GM23338 (cell line): ENCODE measurements around the gene ANKRD62. TPM values are rescaled to one million over a fixed set of nuclear protein-coding genes. Genes with fewer than 3 reads are reported as not detected.
"Not testable (repeated sequence)": the region's sequence is repeated elsewhere in the genome, so short reads cannot be mapped to it uniquely, and the experiment has no call there.

Experiments used
- ATAC-seq: fragments of 200-7000 bp; cut with Tn5 transposase; 3 replicates; pipeline ENCODE4 v1.9.1; 2020
- DNase-seq: peaks from one replicate; pipeline ENCODE4 v3.0.0-alpha.2; 2015; ENCODE audit warnings: low spot score
- H2AFZ ChIP-seq: fragments of 200-600 bp; sonication (generic); 2 replicates; pipeline ENCODE4 v1.8.0; 2016; ENCODE audit warnings: antibody characterized with exemption, mild to moderate bottlenecking, moderate library complexity
- H3F3A ChIP-seq: fragments of 200-600 bp; sonication (generic); replicated peaks from 2 replicates; pipeline ENCODE4 v1.8.0; 2017; ENCODE audit warnings: antibody characterized with exemption, mixed run types, low read depth
- H3K27ac ChIP-seq: fragments of 200-600 bp; sonication (generic); 2 replicates; pipeline ENCODE4 v1.6.1; 2016; ENCODE audit warnings: low read depth
- H3K27me3 ChIP-seq: fragments of 200-600 bp; sonication (generic); 2 replicates; pipeline ENCODE4 v1.8.0; 2016; ENCODE audit warnings: mild to moderate bottlenecking, mixed run types, moderate library complexity; ENCODE audit not compliant: insufficient read depth
- H3K36me3 ChIP-seq: fragments of 200-600 bp; sonication (generic); 2 replicates; pipeline ENCODE4 v1.8.0; 2016; ENCODE audit warnings: mild to moderate bottlenecking; ENCODE audit not compliant: insufficient read depth
- H3K4me1 ChIP-seq: fragments of 200-600 bp; sonication (generic); 2 replicates; pipeline ENCODE4 v1.8.0; 2016; ENCODE audit warnings: mild to moderate bottlenecking, moderate library complexity; ENCODE audit not compliant: insufficient read depth
- H3K4me2 ChIP-seq: fragments of 200-600 bp; sonication (generic); 2 replicates; pipeline ENCODE4 v1.7.1; 2017; ENCODE audit warnings: mixed run types
- H3K4me3 ChIP-seq: fragments of 200-600 bp; sonication (generic); 2 replicates; pipeline ENCODE4 v1.6.1; 2016; ENCODE audit warnings: mixed run types
- H3K79me2 ChIP-seq: fragments of 200-600 bp; sonication (generic); replicated peaks from 2 replicates; pipeline ENCODE4 v1.8.0; 2017; ENCODE audit warnings: mild to moderate bottlenecking; ENCODE audit not compliant: insufficient read depth
- H3K9me2 ChIP-seq: fragments of 200-600 bp; sonication (generic); 2 replicates; pipeline ENCODE4 v1.8.0; 2017; ENCODE audit not compliant: insufficient read depth
- H4K20me1 ChIP-seq: fragments of 200-600 bp; sonication (generic); replicated peaks from 2 replicates; pipeline ENCODE4 v1.8.0; 2017; ENCODE audit warnings: mild to moderate bottlenecking; ENCODE audit not compliant: insufficient read depth
- H3K27ac Mint-ChIP-seq: 2 replicates; pipeline ENCODE4 v1.8.0; 2020; ENCODE audit warnings: inconsistent platforms, mild to moderate bottlenecking, moderate library complexity, mixed read lengths
- H3K27me3 Mint-ChIP-seq: 3 replicates; pipeline ENCODE4 v1.8.0; 2022; ENCODE audit warnings: low read depth, mild to moderate bottlenecking, moderate library complexity, mixed read lengths, inconsistent platforms; ENCODE audit not compliant: insufficient read depth, poor library complexity
- H3K36me3 Mint-ChIP-seq: 3 replicates; pipeline ENCODE4 v1.8.0; 2021; ENCODE audit warnings: low read depth, mild to moderate bottlenecking, inconsistent platforms, moderate library complexity, mixed read lengths
- H3K4me1 Mint-ChIP-seq: 3 replicates; pipeline ENCODE4 v1.8.0; 2020; ENCODE audit warnings: mild to moderate bottlenecking, inconsistent platforms, mixed read lengths
- H3K4me3 Mint-ChIP-seq: 3 replicates; pipeline ENCODE4 v1.8.0; 2021; ENCODE audit warnings: moderate library complexity, mild to moderate bottlenecking, inconsistent platforms, mixed read lengths
- H3K9me3 Mint-ChIP-seq: 3 replicates; pipeline ENCODE4 v1.8.0; 2020; ENCODE audit warnings: moderate library complexity, mild to moderate bottlenecking, inconsistent platforms, mixed read lengths
- CREB1 ChIP-seq: fragments of 250-450 bp; sonication (Bioruptor Pico); IDR thresholded peaks from 2 replicates; pipeline ENCODE4 v1.5.0; 2020; ENCODE audit warnings: low read depth, mild to moderate bottlenecking, moderate library complexity
- EZH2 ChIP-seq: fragments of 200-600 bp; sonication (generic); IDR thresholded peaks from one replicate; pipeline ENCODE4 v1.8.0; 2017; ENCODE audit warnings: antibody characterized with exemption, mild to moderate bottlenecking, low read depth; ENCODE audit not compliant: unreplicated experiment
- POLR2AphosphoS5 ChIP-seq: IDR thresholded peaks from 2 replicates; pipeline ENCODE4 v1.6.1; 2016; ENCODE audit warnings: antibody characterized with exemption, low read depth
- ZNF114 ChIP-seq: fragments of 250-450 bp; sonication (Bioruptor Pico); IDR thresholded peaks from 2 replicates; pipeline ENCODE4 v1.5.0; 2020; ENCODE audit warnings: mild to moderate bottlenecking, moderate library complexity
- ZNF331 ChIP-seq: fragments of 250-450 bp; sonication (Bioruptor Pico); IDR thresholded peaks from 2 replicates; pipeline ENCODE4 v1.5.0; 2020; ENCODE audit warnings: low read depth, mild to moderate bottlenecking, moderate library complexity
- polyA plus RNA-seq: library from polyadenylated mRNA; unstranded; fragments of >200 nt; fragmentation: Nextera tagmentation; extraction: Ambion mirVana; gene quantifications from 2 replicates; pipeline ENCODE4 v1.2.1, GENCODE V29; 2016
- total RNA-seq: library from RNA; depleted of rRNA; stranded (reverse); fragments of >200 nt; shearing (Covaris generic); gene quantifications from 2 replicates; pipeline ENCODE4 v1.2.3, GENCODE V29; 2014
- TF ChIP-seq, protein P1 (sequence below): IDR thresholded peaks from one replicate; pipeline ENCODE4 v1.6.1; 2018; ENCODE audit warnings: antibody characterized with exemption; ENCODE audit not compliant: unreplicated experiment

The ANKRD62 gene
- total and polyA plus RNA-seq, 2 experiments from 2014 or later = not detected

DNA sequence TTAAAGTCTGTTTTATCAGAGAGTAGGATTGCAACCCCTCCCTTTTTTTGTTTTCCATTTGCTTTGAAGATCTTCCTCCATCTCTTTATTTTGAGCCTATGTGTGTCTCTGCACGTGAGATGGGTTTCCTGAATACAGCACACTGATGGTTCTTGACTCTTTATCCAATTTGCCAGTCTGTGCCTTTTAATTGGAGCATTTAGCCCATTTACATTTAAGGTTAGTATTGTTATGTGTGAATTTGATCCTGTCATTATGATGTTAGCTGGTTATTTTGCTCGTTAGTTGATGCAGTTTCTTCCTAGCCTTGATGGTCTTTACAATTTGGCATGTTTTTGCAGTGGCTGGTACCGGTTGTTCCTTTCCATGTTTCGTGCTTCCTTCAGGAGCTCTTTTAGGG is 45.2 kb downstream of the ANKRD62 start:
- H3K27me3 Mint-ChIP-seq, H3K36me3 ChIP-seq, ATAC-seq, H3K4me1 ChIP-seq, H3K27ac ChIP-seq, H3K4me2 ChIP-seq, H3K27me3 ChIP-seq, H3K79me2 ChIP-seq, DNase-seq, H3K4me3 ChIP-seq, H3K27ac Mint-ChIP-seq, H3K4me1 Mint-ChIP-seq, H4K20me1 ChIP-seq, H2AFZ ChIP-seq, H3F3A ChIP-seq, H3K9me2 ChIP-seq, H3K4me3 Mint-ChIP-seq: not testable (repeated sequence)
- Mint-ChIP-seq H3K36me3 (peaks cover 10% of the 10 kb centered on the region; the same call in 2 of the 3 replicates), H3K9me3 (peaks cover 33% of the 10 kb centered on the region)

DNA sequence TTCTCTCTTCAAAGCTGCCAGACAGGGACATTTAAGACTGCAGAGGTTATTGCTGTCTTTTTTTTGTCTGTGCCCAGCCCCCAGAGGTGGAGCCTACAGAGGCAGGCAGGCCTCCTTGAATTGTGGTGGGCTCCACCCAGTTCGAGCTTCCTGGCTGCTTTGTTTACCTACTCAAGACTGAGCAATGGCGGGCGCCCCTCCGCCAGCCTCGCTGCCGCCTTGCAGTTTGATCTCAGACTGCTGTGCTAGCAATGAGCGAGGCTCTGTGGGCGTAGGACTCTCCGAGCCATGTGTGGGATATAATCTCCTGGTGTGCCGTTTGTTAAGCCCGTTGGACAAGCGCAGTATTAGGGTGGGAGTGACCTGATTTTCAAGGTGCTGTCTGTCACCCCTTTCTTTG is 47.2 kb downstream of the ANKRD62 start:
- H3K4me3 Mint-ChIP-seq, H3F3A ChIP-seq, H3K36me3 ChIP-seq, H4K20me1 ChIP-seq, H3K27ac ChIP-seq, DNase-seq, H3K4me1 ChIP-seq, H2AFZ ChIP-seq, H3K27me3 Mint-ChIP-seq, H3K27me3 ChIP-seq, ATAC-seq, H3K79me2 ChIP-seq, H3K9me2 ChIP-seq, H3K27ac Mint-ChIP-seq, H3K4me2 ChIP-seq, H3K4me1 Mint-ChIP-seq, H3K4me3 ChIP-seq: not testable (repeated sequence)
- peaks cover 10% of the 10 kb centered on the region; the same call in 2 of the 3 replicates for H3K36me3 Mint-ChIP-seq
- H3K9me3 Mint-ChIP-seq = peaks cover 37% of the 10 kb centered on the region

DNA sequence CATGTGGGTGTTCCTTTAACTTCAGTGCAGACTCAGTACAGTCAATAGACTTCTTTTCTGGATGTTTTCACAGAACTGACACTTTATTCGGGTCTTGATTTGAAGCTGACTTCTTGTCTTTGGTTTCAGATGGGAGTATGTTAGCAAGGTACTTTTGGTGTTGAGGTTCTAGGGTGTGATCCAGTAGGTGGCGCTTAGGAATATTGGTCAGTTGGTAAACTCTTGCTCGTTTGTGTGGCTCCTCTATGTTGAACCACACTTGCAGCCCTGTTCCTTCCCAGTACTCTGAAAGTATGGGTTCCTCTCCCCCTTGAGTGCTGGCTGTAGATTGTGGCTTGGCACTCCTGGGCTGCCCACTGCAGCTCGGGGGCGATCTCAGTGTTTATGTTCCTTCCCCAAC is 48.1 kb downstream of the ANKRD62 start:
- not testable (repeated sequence) for H3F3A ChIP-seq, H2AFZ ChIP-seq, H3K4me2 ChIP-seq, H3K4me1 Mint-ChIP-seq, H3K27ac ChIP-seq, H4K20me1 ChIP-seq, H3K4me3 ChIP-seq, H3K4me1 ChIP-seq, H3K27me3 Mint-ChIP-seq, H3K4me3 Mint-ChIP-seq, H3K27me3 ChIP-seq, H3K36me3 ChIP-seq, ATAC-seq, H3K9me2 ChIP-seq, H3K27ac Mint-ChIP-seq, H3K79me2 ChIP-seq, DNase-seq
- H3K36me3 Mint-ChIP-seq = peaks cover 10% of the 10 kb centered on the region; the same call in 2 of the 3 replicates
- H3K9me3 Mint-ChIP-seq = peaks cover 40% of the 10 kb centered on the region

DNA sequence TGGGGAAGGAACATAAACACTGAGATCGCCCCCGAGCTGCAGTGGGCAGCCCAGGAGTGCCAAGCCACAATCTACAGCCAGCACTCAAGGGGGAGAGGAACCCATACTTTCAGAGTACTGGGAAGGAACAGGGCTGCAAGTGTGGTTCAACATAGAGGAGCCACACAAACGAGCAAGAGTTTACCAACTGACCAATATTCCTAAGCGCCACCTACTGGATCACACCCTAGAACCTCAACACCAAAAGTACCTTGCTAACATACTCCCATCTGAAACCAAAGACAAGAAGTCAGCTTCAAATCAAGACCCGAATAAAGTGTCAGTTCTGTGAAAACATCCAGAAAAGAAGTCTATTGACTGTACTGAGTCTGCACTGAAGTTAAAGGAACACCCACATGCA is 55.8 kb downstream of the ANKRD62 start:
- not testable (repeated sequence) for H3K36me3 ChIP-seq, H4K20me1 ChIP-seq, H3K27me3 ChIP-seq, ATAC-seq, DNase-seq, H3K9me3 Mint-ChIP-seq, H3K27me3 Mint-ChIP-seq, H3K79me2 ChIP-seq, H3K4me3 Mint-ChIP-seq, H3K9me2 ChIP-seq, H2AFZ ChIP-seq, H3K27ac ChIP-seq, H3K4me2 ChIP-seq, H3K27ac Mint-ChIP-seq, H3K4me1 Mint-ChIP-seq, H3K4me3 ChIP-seq, H3K36me3 Mint-ChIP-seq, H3F3A ChIP-seq, H3K4me1 ChIP-seq

DNA sequence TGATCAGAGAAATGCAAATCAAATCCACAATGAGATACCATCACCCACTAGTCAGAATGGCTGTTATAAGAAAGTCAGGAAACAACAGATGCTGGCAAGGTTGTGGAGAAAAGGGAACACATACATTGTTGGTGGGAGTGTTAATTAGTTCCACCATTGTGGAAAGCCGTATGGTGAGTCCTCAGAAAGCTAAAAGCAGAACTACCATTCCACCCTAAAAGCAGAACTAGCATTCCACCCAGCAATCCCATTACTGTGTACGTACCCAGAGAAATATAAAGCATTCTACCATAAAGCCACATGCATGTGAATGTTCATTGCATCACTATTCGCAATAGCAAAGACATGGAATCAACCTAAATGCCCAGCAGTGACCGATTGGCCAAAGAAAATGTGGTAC is 60.7 kb downstream of the ANKRD62 start:
- H4K20me1 ChIP-seq = no peaks in the 10 kb centered on the region
- no peak overlapping the region for H3K27ac ChIP-seq
- H3K4me3 ChIP-seq = no peak overlapping the region
- DNase-seq = no peak
- H3K4me2 ChIP-seq = no peak overlapping the region
- Mint-ChIP-seq H3K36me3 (no peaks in the 10 kb centered on the region), H3K27me3 (no peaks in the 10 kb centered on the region), H3K4me3 (no peak overlapping the region), H3K27ac (no peak overlapping the region), H3K4me1 (peaks cover 3% of the 10 kb centered on the region; the same call in 1 of the 3 replicates), H3K9me3 (no peaks in the 10 kb centered on the region)
- H3K36me3 ChIP-seq = no peaks in the 10 kb centered on the region
- H3K27me3 ChIP-seq = no peaks in the 10 kb centered on the region
- no peaks in the 10 kb centered on the region for H3K79me2 ChIP-seq
- ATAC-seq = no peak
- H2AFZ ChIP-seq = no peak overlapping the region
- H3F3A ChIP-seq = no peaks in the 10 kb centered on the region
- 0 out of 2 replicates have a peak, but pooled peaks cover 6% of the 10 kb centered on the region for H3K9me2 ChIP-seq
- H3K4me1 ChIP-seq = no peaks in the 10 kb centered on the region
- TF ChIP-seq EZH2 (no peak), CREB1 (no peak), ZNF114 (no peak), ZNF331 (CRISPR knock-in tag) (no peak), POLR2AphosphoS5 (no peak)
- TF ChIP-seq, protein P1, sequence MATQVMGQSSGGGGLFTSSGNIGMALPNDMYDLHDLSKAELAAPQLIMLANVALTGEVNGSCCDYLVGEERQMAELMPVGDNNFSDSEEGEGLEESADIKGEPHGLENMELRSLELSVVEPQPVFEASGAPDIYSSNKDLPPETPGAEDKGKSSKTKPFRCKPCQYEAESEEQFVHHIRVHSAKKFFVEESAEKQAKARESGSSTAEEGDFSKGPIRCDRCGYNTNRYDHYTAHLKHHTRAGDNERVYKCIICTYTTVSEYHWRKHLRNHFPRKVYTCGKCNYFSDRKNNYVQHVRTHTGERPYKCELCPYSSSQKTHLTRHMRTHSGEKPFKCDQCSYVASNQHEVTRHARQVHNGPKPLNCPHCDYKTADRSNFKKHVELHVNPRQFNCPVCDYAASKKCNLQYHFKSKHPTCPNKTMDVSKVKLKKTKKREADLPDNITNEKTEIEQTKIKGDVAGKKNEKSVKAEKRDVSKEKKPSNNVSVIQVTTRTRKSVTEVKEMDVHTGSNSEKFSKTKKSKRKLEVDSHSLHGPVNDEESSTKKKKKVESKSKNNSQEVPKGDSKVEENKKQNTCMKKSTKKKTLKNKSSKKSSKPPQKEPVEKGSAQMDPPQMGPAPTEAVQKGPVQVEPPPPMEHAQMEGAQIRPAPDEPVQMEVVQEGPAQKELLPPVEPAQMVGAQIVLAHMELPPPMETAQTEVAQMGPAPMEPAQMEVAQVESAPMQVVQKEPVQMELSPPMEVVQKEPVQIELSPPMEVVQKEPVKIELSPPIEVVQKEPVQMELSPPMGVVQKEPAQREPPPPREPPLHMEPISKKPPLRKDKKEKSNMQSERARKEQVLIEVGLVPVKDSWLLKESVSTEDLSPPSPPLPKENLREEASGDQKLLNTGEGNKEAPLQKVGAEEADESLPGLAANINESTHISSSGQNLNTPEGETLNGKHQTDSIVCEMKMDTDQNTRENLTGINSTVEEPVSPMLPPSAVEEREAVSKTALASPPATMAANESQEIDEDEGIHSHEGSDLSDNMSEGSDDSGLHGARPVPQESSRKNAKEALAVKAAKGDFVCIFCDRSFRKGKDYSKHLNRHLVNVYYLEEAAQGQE = no peak
